Suprapubic skin (tissue), 4 donors: ENCODE measurements around the gene CHST13. TPM values are rescaled to one million over a fixed set of nuclear protein-coding genes. Genes with fewer than 3 reads are reported as not detected.

Source experiments
- DNase-seq, 2 donors: peaks; one replicate each; pipeline ENCODE4 v3.0.0-alpha.2; 2019; ENCODE audit warnings: low spot score in 2 of 2
- H3K27ac ChIP-seq: fragments of 200-600 bp; sonication (generic); one replicate; pipeline ENCODE4 v1.5.1; 2019
- H3K27me3 ChIP-seq: fragments of 200-600 bp; sonication (generic); one replicate; pipeline ENCODE4 v1.5.1; 2019
- H3K36me3 ChIP-seq: fragments of 200-600 bp; sonication (generic); one replicate; pipeline ENCODE4 v1.5.1; 2019
- H3K4me1 ChIP-seq: fragments of 200-600 bp; sonication (generic); one replicate; pipeline ENCODE4 v1.5.1; 2019
- H3K4me3 ChIP-seq: fragments of 200-600 bp; sonication (generic); one replicate; pipeline ENCODE4 v1.5.1; 2019; ENCODE audit warnings: mild to moderate bottlenecking
- H3K9me3 ChIP-seq: fragments of 200-600 bp; sonication (generic); one replicate; pipeline ENCODE4 v1.5.1; 2019
- EP300 ChIP-seq: sonication (generic); formaldehyde crosslinking; IDR thresholded peaks from one replicate; pipeline ENCODE4 v1.6.1; 2017; ENCODE audit warnings: antibody characterized with exemption
- POLR2A ChIP-seq, 2 donors: fragments of 450-650 bp; IDR thresholded peaks; one replicate each; pipeline ENCODE4 v1.6.1; 2017; ENCODE audit warnings: antibody characterized with exemption in 2 of 2, mild to moderate bottlenecking in 2 of 2, moderate library complexity in 2 of 2
- POLR2AphosphoS5 ChIP-seq, 3 donors: sonication (generic); formaldehyde crosslinking; IDR thresholded peaks; one replicate each; pipeline ENCODE4 v1.6.1; 2017; ENCODE audit warnings: antibody characterized with exemption in 3 of 3
- WGBS: methylation state at CpG from one replicate; pipeline ENCODE4 v1.1.5; 2018; 5-methylcytosine and 5-hydroxymethylcytosine counted together
- total RNA-seq, 4 donors: library from RNA; depleted of rRNA; stranded (reverse); fragments of >200 nt; gene quantifications; one replicate each; pipeline ENCODE4 v1.1.0, GENCODE V29; 2016
- TF ChIP-seq, protein P1 (sequence below), 2 donors: fragments of 200-600 bp in 1 of 2; fragments of 450-650 bp in 1 of 2; sonication (generic) in 1 of 2; IDR thresholded peaks; one replicate each; pipeline ENCODE4 v1.5.1; 2016 to 2019; ENCODE audit warnings: antibody characterized with exemption in 2 of 2, mild to moderate bottlenecking in 1 of 2, moderate library complexity in 1 of 2

Gene CHST13
- total RNA-seq, 4 donors from 2014 or later: not detected

DNA sequence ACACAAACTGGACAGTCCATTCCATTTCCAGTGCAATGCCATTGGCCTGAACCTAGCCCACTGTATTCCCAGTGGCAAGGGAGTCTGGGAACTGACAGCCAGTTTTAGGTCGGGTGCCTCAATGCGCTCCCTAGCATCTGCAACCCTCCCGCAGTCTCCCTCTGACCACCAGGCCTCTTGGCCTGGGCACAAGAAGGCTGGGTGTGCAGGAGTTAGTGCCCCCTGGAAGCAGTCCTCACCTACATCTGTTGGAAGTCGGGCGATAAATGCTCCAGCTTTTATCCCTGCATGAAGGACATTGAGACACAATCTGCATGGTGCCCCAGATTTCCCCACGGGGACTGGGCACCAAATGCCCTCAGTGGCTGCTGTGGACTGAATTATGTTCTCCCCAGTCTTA, 22.1 kb downstream of the CHST13 start:
- 86% methylated on average over 5 of the region's 6 CpGs for WGBS
- no peak for TF ChIP-seq POLR2AphosphoS5 (IDR thresholded peaks at IDR 0.05)
- no peak for TF ChIP-seq POLR2A (IDR thresholded peaks at IDR 0.05)
- TF ChIP-seq, protein P1, sequence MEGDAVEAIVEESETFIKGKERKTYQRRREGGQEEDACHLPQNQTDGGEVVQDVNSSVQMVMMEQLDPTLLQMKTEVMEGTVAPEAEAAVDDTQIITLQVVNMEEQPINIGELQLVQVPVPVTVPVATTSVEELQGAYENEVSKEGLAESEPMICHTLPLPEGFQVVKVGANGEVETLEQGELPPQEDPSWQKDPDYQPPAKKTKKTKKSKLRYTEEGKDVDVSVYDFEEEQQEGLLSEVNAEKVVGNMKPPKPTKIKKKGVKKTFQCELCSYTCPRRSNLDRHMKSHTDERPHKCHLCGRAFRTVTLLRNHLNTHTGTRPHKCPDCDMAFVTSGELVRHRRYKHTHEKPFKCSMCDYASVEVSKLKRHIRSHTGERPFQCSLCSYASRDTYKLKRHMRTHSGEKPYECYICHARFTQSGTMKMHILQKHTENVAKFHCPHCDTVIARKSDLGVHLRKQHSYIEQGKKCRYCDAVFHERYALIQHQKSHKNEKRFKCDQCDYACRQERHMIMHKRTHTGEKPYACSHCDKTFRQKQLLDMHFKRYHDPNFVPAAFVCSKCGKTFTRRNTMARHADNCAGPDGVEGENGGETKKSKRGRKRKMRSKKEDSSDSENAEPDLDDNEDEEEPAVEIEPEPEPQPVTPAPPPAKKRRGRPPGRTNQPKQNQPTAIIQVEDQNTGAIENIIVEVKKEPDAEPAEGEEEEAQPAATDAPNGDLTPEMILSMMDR (IDR thresholded peaks at IDR 0.05): no peak
- no peak for TF ChIP-seq EP300
- peak; percentile 25 to 44 for DNase-seq

GRCh38 chr3:126546549-126547239, 22.7 kb downstream of the CHST13 start:
- H3K27ac ChIP-seq: no peak overlapping the region
- H3K36me3 ChIP-seq: no peaks in the 10 kb centered on the region
- H3K27me3 ChIP-seq: peaks cover 17% of the 10 kb centered on the region
- TF ChIP-seq EP300: no peak
- TF ChIP-seq POLR2AphosphoS5 (IDR thresholded peaks at IDR 0.05): no peak
- TF ChIP-seq, protein P1 (IDR thresholded peaks at IDR 0.05): no peak
- TF ChIP-seq POLR2A (IDR thresholded peaks at IDR 0.05): no peak
- H3K4me1 ChIP-seq: peaks cover 3% of the 10 kb centered on the region
- H3K4me3 ChIP-seq: no peak overlapping the region
- DNase-seq: peak in 1 of 2 donors; percentile 44
- 75% methylated on average over 7 of the region's 8 CpGs for WGBS
- H3K9me3 ChIP-seq: no peaks in the 10 kb centered on the region

More for the DNA sequence above, 22.1 kb downstream of the CHST13 start:
- Histone ChIP-seq H3K36me3 (no peaks in the 10 kb centered on the region), H3K27ac (no peak overlapping the region), H3K27me3 (peaks cover 24% of the 10 kb centered on the region), H3K9me3 (no peaks in the 10 kb centered on the region), H3K4me1 (peaks cover 4% of the 10 kb centered on the region), H3K4me3 (no peak overlapping the region)

DNA sequence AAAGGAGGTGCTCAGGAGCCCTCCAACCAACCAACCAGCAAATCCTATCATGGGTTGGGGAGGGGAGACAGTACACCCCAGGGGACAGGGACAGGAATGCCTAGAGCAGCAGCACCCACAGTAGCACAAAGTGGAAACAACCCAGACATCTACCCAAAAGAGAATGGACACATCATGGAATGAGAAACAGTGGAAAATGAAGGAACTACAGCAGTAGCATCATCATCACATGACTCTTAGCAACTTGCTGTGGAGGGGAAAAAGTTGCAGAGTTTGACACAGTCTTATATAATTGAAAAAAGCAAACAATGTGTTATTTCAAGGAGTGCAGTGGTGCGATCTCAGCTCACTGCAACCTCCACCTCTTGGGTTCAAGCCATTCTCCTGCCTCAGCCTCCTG, 23.8 kb downstream of the CHST13 start:
- H3K27ac ChIP-seq: no peak overlapping the region
- no peak overlapping the region for H3K4me3 ChIP-seq
- no peak for DNase-seq
- peaks cover 7% of the 10 kb centered on the region for H3K27me3 ChIP-seq
- 94% methylated on average over 1 of the region's 1 CpG for WGBS
- H3K9me3 ChIP-seq: no peaks in the 10 kb centered on the region
- TF ChIP-seq, protein P1 (IDR thresholded peaks at IDR 0.05): no peak
- TF ChIP-seq POLR2AphosphoS5 (IDR thresholded peaks at IDR 0.05): no peak
- H3K4me1 ChIP-seq: no peaks in the 10 kb centered on the region
- H3K36me3 ChIP-seq: no peaks in the 10 kb centered on the region

GRCh38 chr3:126548556-126549466, 24.9 kb downstream of the CHST13 start:
- no peak overlapping the region for H3K27ac ChIP-seq
- H3K9me3 ChIP-seq: no peaks in the 10 kb centered on the region
- no peaks in the 10 kb centered on the region for H3K36me3 ChIP-seq
- TF ChIP-seq POLR2A (IDR thresholded peaks at IDR 0.05): no peak
- TF ChIP-seq, protein P1 (IDR thresholded peaks at IDR 0.05): no peak
- no peak for TF ChIP-seq POLR2AphosphoS5 (IDR thresholded peaks at IDR 0.05)
- TF ChIP-seq EP300: no peak
- peaks cover 5% of the 10 kb centered on the region for H3K27me3 ChIP-seq
- no peak overlapping the region for H3K4me3 ChIP-seq
- WGBS: 46% methylated on average over 9 of the region's 9 CpGs
- H3K4me1 ChIP-seq: no peaks in the 10 kb centered on the region
- peak; percentile 38 to 67 for DNase-seq
